Activated CD4-positive, alpha-beta T cell treated with anti-CD3 and anti-CD28 coated beads, Interleukin-2, amount 10 ng/mL, durations not matched to agents 7 days and 5 days (primary cell): Measurements from ENCODE around the gene FBXW8. TPM values are rescaled to one million over a fixed set of nuclear protein-coding genes. Genes with fewer than 3 reads are reported as not detected.

Source experiments
- CTCF ChIA-PET: fragments of 350-600 bp; sonication (Branson Sonifier 250); formaldehyde crosslinking; loops from one replicate; lab custom pipeline; 2021; ENCODE audit warnings: antibody characterized with exemption; lab: Charles Lee
- POLR2A ChIA-PET: fragments of 350-600 bp; sonication (Branson Sonifier 250); formaldehyde crosslinking; loops from one replicate; lab custom pipeline; 2021; ENCODE audit warnings: antibody characterized with exemption; lab: Charles Lee
- DNase-seq: peaks from one replicate; pipeline ENCODE4 v3.0.0-alpha.2; 2020
- H3K27ac Mint-ChIP-seq: one replicate; pipeline ENCODE4 v1.8.0; 2021; ENCODE audit warnings: mild to moderate bottlenecking, moderate library complexity, mixed read lengths
- H3K27me3 Mint-ChIP-seq: one replicate; pipeline ENCODE4 v1.8.0; 2021; ENCODE audit warnings: mixed read lengths
- H3K36me3 Mint-ChIP-seq: one replicate; pipeline ENCODE4 v1.8.0; 2021; ENCODE audit warnings: low read depth, mixed read lengths
- H3K4me1 Mint-ChIP-seq: one replicate; pipeline ENCODE4 v1.8.0; 2021; ENCODE audit warnings: mixed read lengths
- H3K4me3 Mint-ChIP-seq: one replicate; pipeline ENCODE4 v1.8.0; 2021; ENCODE audit warnings: mild to moderate bottlenecking, moderate library complexity, mixed read lengths
- H3K9me3 Mint-ChIP-seq: one replicate; pipeline ENCODE4 v1.8.0; 2021; ENCODE audit warnings: mixed read lengths
- total RNA-seq, 2 experiments: library from RNA; stranded (reverse); gene quantifications; one replicate each; pipeline ENCODE4 v1.2.3, GENCODE V29; 2021

The FBXW8 gene
- total RNA-seq, 2 experiments from 2014 or later, result 12.5 to 13.2 TPM

- Mint-ChIP-seq H3K4me3 (no peak overlapping the region), H3K36me3 (no peaks in the 10 kb centered on the region), H3K9me3 (no peaks in the 10 kb centered on the region), H3K27ac (no peak overlapping the region), H3K27me3 (no peaks in the 10 kb centered on the region), H3K4me1 (peaks cover 1% of the 10 kb centered on the region)
- CTCF ChIA-PET, result interaction anchor here (0.6 kb wide), 1 partner anchor 565 kb away, joined by 4 read pairs; no protein-coding TSS in a partner anchor
- POLR2A ChIA-PET, result no interaction called here
- no peak for DNase-seq
Observed at GRCh38 chr12:117038023-117038680, 127.4 kb downstream of the FBXW8 start.

- DNase-seq, result no peak
- no peaks in the 10 kb centered on the region for H3K27me3 Mint-ChIP-seq
- ChIA-PET CTCF (interaction anchor here (0.6 kb wide), 1 partner anchor 566 kb away, joined by 4 read pairs; no protein-coding TSS in a partner anchor), POLR2A (no interaction called here)
- no peak overlapping the region for H3K4me3 Mint-ChIP-seq
- H3K27ac Mint-ChIP-seq, result no peak overlapping the region
- peaks cover 1% of the 10 kb centered on the region for H3K4me1 Mint-ChIP-seq
- H3K9me3 Mint-ChIP-seq, result no peaks in the 10 kb centered on the region
- no peaks in the 10 kb centered on the region for H3K36me3 Mint-ChIP-seq
Observed at GRCh38 chr12:117038919-117039318, 128.2 kb downstream of the FBXW8 start.

- no peaks in the 10 kb centered on the region for H3K9me3 Mint-ChIP-seq
- POLR2A ChIA-PET, result no interaction called here
- H3K36me3 Mint-ChIP-seq, result no peaks in the 10 kb centered on the region
- H3K4me3 Mint-ChIP-seq, result no peak overlapping the region
- no peak for DNase-seq
- CTCF ChIA-PET, result interaction anchor here (0.8 kb wide), 1 partner anchor 644 kb away, joined by 3 read pairs; no protein-coding TSS in a partner anchor
- no peaks in the 10 kb centered on the region for H3K27me3 Mint-ChIP-seq
- peaks cover 1% of the 10 kb centered on the region for H3K4me1 Mint-ChIP-seq
- H3K27ac Mint-ChIP-seq, result no peak overlapping the region
Observed at GRCh38 chr12:117039891-117040309, 129.2 kb downstream of the FBXW8 start.

GRCh38 chr12:117040496-117040895, 129.7 kb downstream of the FBXW8 start:
- Mint-ChIP-seq H3K4me1 (peaks cover 1% of the 10 kb centered on the region), H3K27ac (peak overlapping the region; percentile 63), H3K36me3 (no peaks in the 10 kb centered on the region), H3K9me3 (no peaks in the 10 kb centered on the region), H3K4me3 (no peak overlapping the region), H3K27me3 (no peaks in the 10 kb centered on the region)
- POLR2A ChIA-PET, result no interaction called here
- no peak for DNase-seq
- CTCF ChIA-PET, result interaction anchor here (0.8 to 1.0 kb wide), 2 partner anchors 71 to 645 kb away, joined by 3 read pairs; no protein-coding TSS in a partner anchor

- peaks cover 1% of the 10 kb centered on the region for H3K4me1 Mint-ChIP-seq
- H3K9me3 Mint-ChIP-seq, result no peaks in the 10 kb centered on the region
- H3K27ac Mint-ChIP-seq, result no peak overlapping the region
- ChIA-PET POLR2A (no interaction called here), CTCF (no interaction called here)
- no peaks in the 10 kb centered on the region for H3K27me3 Mint-ChIP-seq
- no peaks in the 10 kb centered on the region for H3K36me3 Mint-ChIP-seq
- no peak overlapping the region for H3K4me3 Mint-ChIP-seq
- no peak for DNase-seq
Observed at GRCh38 chr12:117041798-117042170, 131.0 kb downstream of the FBXW8 start.

- Mint-ChIP-seq H3K4me3 (no peak overlapping the region), H3K27ac (no peak overlapping the region)
- CTCF ChIA-PET, result no interaction called here
Observed at GRCh38 chr12:117042171-117042842, 131.6 kb downstream of the FBXW8 start.

GRCh38 chr12:117042862-117043261, 132.1 kb downstream of the FBXW8 start:
- no peaks in the 10 kb centered on the region for H3K9me3 Mint-ChIP-seq
- no peak overlapping the region for H3K27ac Mint-ChIP-seq
- CTCF ChIA-PET, result no interaction called here
- DNase-seq, result no peak
- H3K36me3 Mint-ChIP-seq, result no peaks in the 10 kb centered on the region
- peaks cover 1% of the 10 kb centered on the region for H3K4me1 Mint-ChIP-seq
- POLR2A ChIA-PET, result no interaction called here
- H3K4me3 Mint-ChIP-seq, result no peak overlapping the region
- no peaks in the 10 kb centered on the region for H3K27me3 Mint-ChIP-seq

More at GRCh38 chr12:117042171-117042842, 131.6 kb downstream of the FBXW8 start:
- POLR2A ChIA-PET, result no interaction called here
- H3K4me1 Mint-ChIP-seq, result peaks cover 1% of the 10 kb centered on the region
- no peak for DNase-seq
- no peaks in the 10 kb centered on the region for H3K27me3 Mint-ChIP-seq
- no peaks in the 10 kb centered on the region for H3K36me3 Mint-ChIP-seq
- no peaks in the 10 kb centered on the region for H3K9me3 Mint-ChIP-seq

GRCh38 chr12:117044311-117044710, 133.6 kb downstream of the FBXW8 start:
- ChIA-PET CTCF (interaction anchor here (0.7 kb wide), 1 partner anchor 51 kb away, joined by 4 read pairs; no protein-coding TSS in a partner anchor), POLR2A (no interaction called here)
- Mint-ChIP-seq H3K4me1 (peaks cover 1% of the 10 kb centered on the region), H3K9me3 (no peaks in the 10 kb centered on the region), H3K4me3 (no peak overlapping the region), H3K36me3 (no peaks in the 10 kb centered on the region), H3K27ac (no peak overlapping the region), H3K27me3 (no peaks in the 10 kb centered on the region)
- no peak for DNase-seq

GRCh38 chr12:117044790-117045159, 134.0 kb downstream of the FBXW8 start:
- POLR2A ChIA-PET, result no interaction called here
- no peaks in the 10 kb centered on the region for H3K36me3 Mint-ChIP-seq
- H3K9me3 Mint-ChIP-seq, result no peaks in the 10 kb centered on the region
- CTCF ChIA-PET, result interaction anchor here (0.7 kb wide), 1 partner anchor 50 kb away, joined by 4 read pairs; no protein-coding TSS in a partner anchor
- H3K27me3 Mint-ChIP-seq, result no peaks in the 10 kb centered on the region
- no peak overlapping the region for H3K4me3 Mint-ChIP-seq
- H3K4me1 Mint-ChIP-seq, result peaks cover 1% of the 10 kb centered on the region
- DNase-seq, result no peak
- H3K27ac Mint-ChIP-seq, result no peak overlapping the region

GRCh38 chr12:117045160-117046010, 134.6 kb downstream of the FBXW8 start:
- Mint-ChIP-seq H3K4me3 (no peak overlapping the region), H3K36me3 (no peaks in the 10 kb centered on the region), H3K4me1 (peaks cover 1% of the 10 kb centered on the region), H3K9me3 (no peaks in the 10 kb centered on the region), H3K27ac (no peak overlapping the region), H3K27me3 (no peaks in the 10 kb centered on the region)
- POLR2A ChIA-PET, result no interaction called here
- CTCF ChIA-PET, result no interaction called here
- no peak for DNase-seq

- no peaks in the 10 kb centered on the region for H3K9me3 Mint-ChIP-seq
- CTCF ChIA-PET, result no interaction called here
- H3K36me3 Mint-ChIP-seq, result no peaks in the 10 kb centered on the region
- H3K27me3 Mint-ChIP-seq, result no peaks in the 10 kb centered on the region
- no peak overlapping the region for H3K4me3 Mint-ChIP-seq
- H3K27ac Mint-ChIP-seq, result no peak overlapping the region
- DNase-seq, result no peak
- no peaks in the 10 kb centered on the region for H3K4me1 Mint-ChIP-seq
- POLR2A ChIA-PET, result no interaction called here
Observed at GRCh38 chr12:117046011-117046369, 135.2 kb downstream of the FBXW8 start.

- ChIA-PET CTCF (no interaction called here), POLR2A (no interaction called here)
- no peak for DNase-seq
- Mint-ChIP-seq H3K9me3 (no peaks in the 10 kb centered on the region), H3K27ac (no peak overlapping the region), H3K27me3 (no peaks in the 10 kb centered on the region), H3K4me3 (no peak overlapping the region), H3K4me1 (no peaks in the 10 kb centered on the region), H3K36me3 (no peaks in the 10 kb centered on the region)
Observed at GRCh38 chr12:117046425-117046824, 135.7 kb downstream of the FBXW8 start.
